PC-9 (cell line): ENCODE data around the gene SALL2. TPM values are rescaled to one million over a fixed set of nuclear protein-coding genes. Genes with fewer than 3 reads are reported as not detected.

Experiments used
- BruUV-seq: library from RNA; stranded (reverse); fragments of 400-500 nt; replicated peaks from 2 replicates; lab custom pipeline; 2021; lab: Mats Ljungman, UMichigan
- CTCF ChIA-PET: fragments of 300-600 bp; sonication (Branson Sonifier 250); formaldehyde crosslinking; loops from one replicate; lab custom pipeline; 2022; ENCODE audit warnings: antibody characterized with exemption; lab: Charles Lee
- POLR2A ChIA-PET: fragments of 300-600 bp; sonication (Branson Sonifier 250); formaldehyde crosslinking; loops from one replicate; lab custom pipeline; 2022; ENCODE audit warnings: antibody characterized with exemption; ENCODE audit not compliant: unreplicated experiment; lab: Charles Lee
- DNase-seq, 2 experiments: peaks; one replicate each; pipeline versions ENCODE4 v3.0.0 to v3.0.0-alpha.2; 2015 to 2022; ENCODE audit warnings: mixed read lengths in 1 of 2
- H2AFZ ChIP-seq: fragments of 200-600 bp; sonication (generic); 2 replicates; pipeline ENCODE4 v1.8.1; 2017; ENCODE audit warnings: antibody characterized with exemption
- H3F3A ChIP-seq: fragments of 200-600 bp; sonication (generic); 2 replicates; pipeline ENCODE4 v1.8.1; 2017; ENCODE audit warnings: antibody characterized with exemption, mild to moderate bottlenecking, low read depth; ENCODE audit not compliant: insufficient read depth
- H3K27ac ChIP-seq: fragments of 200-600 bp; sonication (generic); 2 replicates; pipeline ENCODE4 v1.6.1; 2016; ENCODE audit warnings: mixed run types
- H3K27me3 ChIP-seq: fragments of 200-600 bp; sonication (generic); 2 replicates; pipeline ENCODE4 v1.6.1; 2016; ENCODE audit warnings: low read depth, mixed run types; ENCODE audit not compliant: insufficient read depth
- H3K36me3 ChIP-seq: fragments of 200-600 bp; sonication (generic); 2 replicates; pipeline ENCODE4 v1.6.1; 2016; ENCODE audit warnings: low read depth, mixed run types
- H3K4me1 ChIP-seq: fragments of 200-600 bp; sonication (generic); replicated peaks from 2 replicates; pipeline ENCODE4 v1.6.1; 2016; ENCODE audit warnings: mixed run types; ENCODE audit not compliant: insufficient read depth
- H3K4me2 ChIP-seq: fragments of 200-600 bp; sonication (generic); 2 replicates; pipeline ENCODE4 v1.6.1; 2017; ENCODE audit warnings: mixed run types
- H3K4me3 ChIP-seq: fragments of 200-600 bp; sonication (generic); 2 replicates; pipeline ENCODE4 v1.6.1; 2016; ENCODE audit warnings: mixed run types
- H3K79me2 ChIP-seq: fragments of 200-600 bp; sonication (generic); 2 replicates; pipeline ENCODE4 v1.6.1; 2017; ENCODE audit warnings: low read depth, mixed run types
- H3K9me2 ChIP-seq: fragments of 200-600 bp; sonication (generic); 2 replicates; pipeline ENCODE4 v1.8.1; 2017; ENCODE audit warnings: mild to moderate bottlenecking; ENCODE audit not compliant: insufficient read depth
- H3K9me3 ChIP-seq: fragments of 200-600 bp; sonication (generic); 2 replicates; pipeline ENCODE4 v1.8.1; 2016; ENCODE audit warnings: low read depth; ENCODE audit not compliant: insufficient read depth
- H4K20me1 ChIP-seq: fragments of 200-600 bp; sonication (generic); 2 replicates; pipeline ENCODE4 v1.8.1; 2017; ENCODE audit not compliant: insufficient read depth
- EZH2 ChIP-seq: fragments of 200-600 bp; sonication (generic); IDR thresholded peaks from 2 replicates; pipeline ENCODE4 v1.8.0; 2017; ENCODE audit warnings: antibody characterized with exemption, low read depth
- intact Hi-C: fragments of 100-400 bp; cut with micrococcal nuclease; formaldehyde crosslinking; loops from one replicate; pipeline ENCODE4 v1.10.0; 2022; ENCODE audit not compliant: unreplicated experiment
- total RNA-seq: library from RNA; stranded (reverse); gene quantifications from 2 replicates; pipeline ENCODE4 v1.2.3, GENCODE V29; 2021
- TF ChIP-seq, protein P1 (sequence below): fragments of 200-600 bp; sonication (generic); conservative IDR thresholded peaks from 2 replicates; pipeline ENCODE4 v1.6.1; 2017; ENCODE audit warnings: mixed run types, antibody characterized with exemption, mild to moderate bottlenecking, moderate library complexity

The SALL2 gene
- total RNA-seq, 1 experiment from 2014 or later = 10.9 TPM

DNA sequence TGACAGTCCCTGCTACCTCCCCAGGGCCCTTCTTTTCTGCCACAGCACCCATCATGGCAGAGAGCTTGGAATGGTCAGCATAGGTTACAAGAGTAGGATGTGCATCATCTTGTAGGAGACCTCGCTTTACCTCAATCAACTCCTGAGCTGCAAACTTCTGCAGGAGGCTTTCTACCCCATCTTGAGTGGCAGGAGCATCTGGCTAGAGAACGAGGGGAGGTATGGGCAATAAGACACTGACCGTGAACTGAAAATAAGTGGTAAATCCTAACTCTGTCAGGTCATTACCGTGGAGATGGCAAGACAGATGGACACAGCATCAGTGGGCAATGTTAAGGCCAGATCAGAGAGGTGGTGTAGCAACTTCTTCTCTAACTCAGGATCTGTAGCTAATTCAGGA is 22.8 kb downstream of the SALL2 start:
- no peaks in the 10 kb centered on the region for H3K9me3 ChIP-seq
- BruUV-seq = no TSS peak
- H2AFZ ChIP-seq = no peak overlapping the region
- H3K79me2 ChIP-seq = peaks cover 13% of the 10 kb centered on the region
- H3K4me3 ChIP-seq = no peak overlapping the region
- POLR2A ChIA-PET = no interaction called here
- intact Hi-C loops = no loop called here
- H3K4me1 ChIP-seq = no peaks in the 10 kb centered on the region
- no peak for TF ChIP-seq EZH2
- TF ChIP-seq, protein P1, sequence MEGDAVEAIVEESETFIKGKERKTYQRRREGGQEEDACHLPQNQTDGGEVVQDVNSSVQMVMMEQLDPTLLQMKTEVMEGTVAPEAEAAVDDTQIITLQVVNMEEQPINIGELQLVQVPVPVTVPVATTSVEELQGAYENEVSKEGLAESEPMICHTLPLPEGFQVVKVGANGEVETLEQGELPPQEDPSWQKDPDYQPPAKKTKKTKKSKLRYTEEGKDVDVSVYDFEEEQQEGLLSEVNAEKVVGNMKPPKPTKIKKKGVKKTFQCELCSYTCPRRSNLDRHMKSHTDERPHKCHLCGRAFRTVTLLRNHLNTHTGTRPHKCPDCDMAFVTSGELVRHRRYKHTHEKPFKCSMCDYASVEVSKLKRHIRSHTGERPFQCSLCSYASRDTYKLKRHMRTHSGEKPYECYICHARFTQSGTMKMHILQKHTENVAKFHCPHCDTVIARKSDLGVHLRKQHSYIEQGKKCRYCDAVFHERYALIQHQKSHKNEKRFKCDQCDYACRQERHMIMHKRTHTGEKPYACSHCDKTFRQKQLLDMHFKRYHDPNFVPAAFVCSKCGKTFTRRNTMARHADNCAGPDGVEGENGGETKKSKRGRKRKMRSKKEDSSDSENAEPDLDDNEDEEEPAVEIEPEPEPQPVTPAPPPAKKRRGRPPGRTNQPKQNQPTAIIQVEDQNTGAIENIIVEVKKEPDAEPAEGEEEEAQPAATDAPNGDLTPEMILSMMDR = no peak
- H3K4me2 ChIP-seq = no peak overlapping the region
- H3K9me2 ChIP-seq = no peaks in the 10 kb centered on the region
- H3F3A ChIP-seq = peaks cover 5% of the 10 kb centered on the region; the same call in 1 of the 2 replicates
- CTCF ChIA-PET = no interaction called here
- no peak overlapping the region for H3K27ac ChIP-seq
- no peak for DNase-seq
- H3K36me3 ChIP-seq = no peaks in the 10 kb centered on the region; the same call in 1 of the 2 replicates
- no peaks in the 10 kb centered on the region for H3K27me3 ChIP-seq
- H4K20me1 ChIP-seq = peaks cover 1% of the 10 kb centered on the region; the same call in 1 of the 2 replicates

DNA sequence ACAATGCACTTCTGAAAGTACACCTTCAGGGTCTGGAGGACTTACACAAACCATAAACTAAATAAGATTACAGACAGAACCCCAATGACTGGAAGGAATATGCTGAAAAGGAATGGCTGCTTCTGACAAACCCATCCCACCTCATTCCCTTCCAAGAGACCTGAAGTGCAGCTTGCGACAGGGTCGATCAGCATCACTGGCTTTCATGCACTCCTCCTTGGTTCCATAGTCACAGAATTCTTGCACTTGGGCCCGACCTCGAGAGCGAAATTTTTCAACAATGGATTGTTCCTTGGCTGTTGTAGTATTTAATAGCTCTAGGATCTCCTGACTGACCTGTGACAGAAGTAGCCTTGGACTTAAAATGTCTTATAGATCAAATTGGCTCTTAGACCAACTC is 24.6 kb downstream of the SALL2 start:
- intact Hi-C loops = no loop called here

DNA sequence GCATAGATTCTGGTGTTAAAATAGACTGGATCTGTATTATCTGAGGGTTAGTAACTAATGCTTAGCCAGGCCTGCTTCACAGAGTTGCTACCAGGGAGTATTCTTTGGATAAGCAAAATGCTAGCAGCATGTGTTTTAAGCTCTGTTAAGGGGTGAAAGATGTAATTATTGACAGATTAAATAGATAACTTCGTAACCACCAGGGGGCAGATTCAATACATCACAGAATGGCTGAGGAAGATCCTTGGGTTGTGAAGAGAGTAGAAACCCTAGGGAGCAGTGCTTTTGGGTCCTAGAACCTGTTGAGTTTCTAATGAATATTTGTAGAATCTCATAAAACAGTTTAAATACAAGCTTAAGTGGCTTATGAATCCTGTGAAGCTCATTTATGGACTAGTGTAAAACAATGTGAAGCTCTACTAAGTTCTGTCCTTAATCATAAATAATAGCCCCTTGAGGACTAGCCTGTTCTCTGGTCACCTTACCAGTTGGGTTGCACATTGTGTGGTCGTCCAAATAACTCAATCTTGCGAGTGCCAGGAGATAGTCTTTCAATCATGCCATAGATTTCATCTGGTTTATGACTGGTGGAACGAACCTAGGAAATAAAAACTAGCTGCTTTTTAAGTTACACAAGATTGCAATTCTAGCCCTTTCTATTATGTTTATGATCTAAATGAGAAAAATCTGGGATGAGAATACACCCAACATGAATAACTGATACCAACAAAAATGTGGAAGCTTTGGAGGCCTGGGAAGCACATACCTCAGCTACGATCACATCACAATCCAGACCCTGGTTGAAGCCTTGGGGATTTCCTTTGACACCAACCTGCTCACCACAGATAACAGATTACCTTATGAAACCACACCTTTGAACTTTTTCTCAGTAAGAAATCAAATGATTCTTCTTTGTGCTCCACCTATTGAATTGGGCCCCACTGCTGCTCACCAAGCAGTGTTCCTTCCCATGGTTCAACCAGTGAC is 27.3 kb downstream of the SALL2 start:
- Histone ChIP-seq H3K27ac (no peak overlapping the region), H3K27me3 (no peaks in the 10 kb centered on the region), H3K79me2 (no peaks in the 10 kb centered on the region), H3K9me2 (no peaks in the 10 kb centered on the region), H3K36me3 (no peaks in the 10 kb centered on the region; the same call in 1 of the 2 replicates), H3F3A (peaks cover 5% of the 10 kb centered on the region; the same call in 1 of the 2 replicates), H4K20me1 (peaks cover 5% of the 10 kb centered on the region; the same call in 1 of the 2 replicates), H2AFZ (no peak overlapping the region), H3K9me3 (no peaks in the 10 kb centered on the region), H3K4me1 (no peaks in the 10 kb centered on the region), H3K4me2 (no peak overlapping the region), H3K4me3 (no peak overlapping the region)
- ChIA-PET POLR2A (interaction anchor here (0.6 kb wide), 2 partner anchors 22 to 62 kb away, joined by 3 to 8 read pairs; partner anchors contain the start of genes RAB2B and TOX4), CTCF (interaction anchor here (0.5 to 1.6 kb wide), 7 partner anchors 10 to 528 kb away, joined by 3 to 6 read pairs (median 3); partner anchors contain the start of genes METTL3, RAB2B and TOX4)
- no peak for TF ChIP-seq EZH2
- TF ChIP-seq, protein P1 = peak; percentile 68
- BruUV-seq = no TSS peak
- intact Hi-C loops = loop anchor here (1.0 kb wide), 1 partner anchor 58 kb away; no protein-coding TSS in a partner anchor
- DNase-seq = no peak

More for the DNA sequence above, 24.6 kb downstream of the SALL2 start:
- Histone ChIP-seq H3K79me2 (no peaks in the 10 kb centered on the region), H3K4me2 (no peak overlapping the region), H3K4me3 (no peak overlapping the region), H3K9me3 (no peaks in the 10 kb centered on the region), H2AFZ (no peak overlapping the region), H3F3A (peaks cover 5% of the 10 kb centered on the region; the same call in 1 of the 2 replicates), H4K20me1 (peaks cover 5% of the 10 kb centered on the region; the same call in 1 of the 2 replicates), H3K27ac (no peak overlapping the region), H3K27me3 (no peaks in the 10 kb centered on the region), H3K9me2 (no peaks in the 10 kb centered on the region), H3K4me1 (no peaks in the 10 kb centered on the region), H3K36me3 (no peaks in the 10 kb centered on the region; the same call in 1 of the 2 replicates)
- BruUV-seq = no TSS peak
- ChIA-PET CTCF (no interaction called here), POLR2A (interaction anchor here (0.7 kb wide), 1 partner anchor 24 kb away, joined by 4 read pairs; the partner anchor contains the start of gene SALL2)
- no peak for DNase-seq
- TF ChIP-seq EZH2 = no peak
- TF ChIP-seq, protein P1 = no peak
